ENCODE results near the gene PANX2. TPM values are rescaled to one million over a fixed set of nuclear protein-coding genes. Genes with fewer than 3 reads are reported as not detected.

Gene PANX2
- total RNA-seq, 2 experiments from 2014 or later = not detected

DNA sequence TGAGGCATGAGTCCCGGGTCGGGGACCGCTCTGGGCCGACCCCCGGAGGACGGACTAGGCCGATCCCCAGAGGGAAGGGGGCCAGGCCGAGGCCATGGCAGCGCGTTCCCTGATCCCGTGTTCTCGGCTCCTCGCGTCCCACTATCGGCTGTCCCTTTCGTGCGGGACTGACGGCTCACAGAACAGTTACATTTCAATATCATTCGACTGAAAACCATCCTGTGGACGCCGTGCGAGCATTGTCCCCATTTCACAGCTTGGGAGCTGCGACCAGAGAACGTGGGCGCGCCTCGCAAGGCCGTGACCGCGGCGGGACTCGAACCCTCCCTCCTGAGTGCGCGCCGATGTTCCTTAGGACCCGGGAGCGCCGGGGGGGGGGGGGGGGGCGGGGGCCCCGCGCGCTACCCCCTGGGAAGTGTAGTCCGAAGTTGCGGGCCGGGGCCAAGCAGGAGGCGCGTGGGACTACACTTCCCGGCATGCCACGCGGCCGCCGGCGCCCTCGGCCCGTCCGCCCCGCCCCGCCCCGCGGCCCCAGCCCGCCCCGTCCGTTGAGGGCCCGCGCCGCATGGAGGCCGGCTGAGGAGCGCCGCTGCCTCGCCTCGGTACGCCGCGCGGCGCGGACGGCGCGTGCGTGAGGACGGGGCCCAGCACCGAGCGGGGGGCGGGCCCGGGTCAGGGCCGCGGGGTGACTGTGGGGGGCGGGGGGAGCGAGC lies 15.0 kb downstream of the PANX2 start, which contains the start of gene TRABD:
TSS of gene TRABD (plus strand) at position 539 of the 713 bp plus-strand sequence. CDS start 7,148 bp downstream, outside the sequence.
- POLR2A ChIA-PET = no interaction called here
- peaks cover 38% of the 10 kb centered on the region for H3K4me1 ChIP-seq (ENCODE audit: insufficient read depth, low read length, poor library complexity, severe bottlenecking)

DNA sequence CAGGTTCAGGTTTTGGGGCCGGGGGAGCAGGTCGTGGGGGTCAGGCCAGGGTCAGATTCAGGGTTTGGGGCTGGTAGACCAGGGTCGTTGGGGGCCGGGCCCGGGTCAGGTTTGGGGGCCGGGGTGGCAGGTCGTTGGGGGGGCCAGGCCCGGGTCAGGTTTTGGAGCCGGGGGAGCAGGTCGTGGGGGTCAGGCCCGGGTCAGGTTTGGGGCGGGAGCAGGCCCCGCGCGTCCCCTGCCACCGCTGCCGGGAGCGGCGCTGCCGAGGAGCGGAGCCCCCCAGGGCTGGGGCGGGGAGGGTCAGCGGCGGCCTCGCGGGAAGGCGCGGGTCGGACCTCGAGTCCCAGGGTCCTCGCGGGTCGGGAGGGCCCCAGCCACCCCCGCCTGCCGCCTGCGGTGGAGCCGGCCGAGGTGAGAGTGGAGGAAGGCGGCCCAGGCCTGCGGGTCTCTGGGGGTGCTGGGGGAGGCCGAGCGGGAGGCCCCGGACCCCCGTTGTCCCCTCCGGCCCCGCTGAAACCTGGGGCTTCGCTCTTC lies 15.7 kb downstream of the PANX2 start:
- H2AFZ ChIP-seq (ENCODE audit: low read length) = no peak overlapping the region
- H3K27ac ChIP-seq (ENCODE audit: low read depth, low read length, poor library complexity, severe bottlenecking) = peak overlapping the region; percentile 99
- H3K9me3 ChIP-seq (ENCODE audit: low read length) = no peaks in the 10 kb centered on the region
- H4K20me1 ChIP-seq (ENCODE audit: insufficient read depth, low read length) = no peaks in the 10 kb centered on the region
- TF ChIP-seq CTCF (conservative IDR thresholded peaks at IDR 0.05; ENCODE audit: low read length) (no peak), EZH2phosphoT487 (IDR thresholded peaks at IDR 0.05; ENCODE audit: borderline replicate concordance, low read depth, low read length) (no peak)
- peak; percentile 33 for DNase-seq (ENCODE audit: low spot score)
- H3K4me1 ChIP-seq (ENCODE audit: insufficient read depth, low read length, poor library complexity, severe bottlenecking) = peaks cover 44% of the 10 kb centered on the region
- POLR2A ChIA-PET = interaction anchor here (0.6 kb wide), 1 partner anchor 322 kb away, joined by 3 read pairs; the partner anchor contains the start of gene NCAPH2
- CTCF ChIA-PET (ENCODE audit: unreplicated experiment) = no interaction called here
- peaks cover 29% of the 10 kb centered on the region for H3K79me2 ChIP-seq (ENCODE audit: insufficient read depth, low read depth, low read length)
- peaks cover 17% of the 10 kb centered on the region for H3K36me3 ChIP-seq (ENCODE audit: insufficient read depth, low read length)
- no TSS peak for BruUV-seq (replicated peaks)
- H3K4me3 ChIP-seq (ENCODE audit: low read depth, low read length, poor library complexity, severe bottlenecking) = peak overlapping the region; percentile 81
- H3K9me2 ChIP-seq (ENCODE audit: insufficient read depth, low read length) = no peaks in the 10 kb centered on the region
- intact Hi-C loops (cut with micrococcal nuclease; ENCODE audit: unreplicated experiment) = no loop called here
- peak overlapping the region; percentile 92 for H3K4me2 ChIP-seq (ENCODE audit: low read length)

More for the DNA sequence above, 15.0 kb downstream of the PANX2 start, which contains the start of gene TRABD:
- no peaks in the 10 kb centered on the region for H3K9me2 ChIP-seq (ENCODE audit: insufficient read depth, low read length)
- H3K27ac ChIP-seq (ENCODE audit: low read depth, low read length, poor library complexity, severe bottlenecking) = peak within 1 kb of the TSS; percentile 99
- CTCF ChIA-PET (ENCODE audit: unreplicated experiment) = no interaction called here
- no peaks in the 10 kb centered on the region for H3K9me3 ChIP-seq (ENCODE audit: low read length)
- peak within 1 kb of the TSS; percentile 92 for H3K4me2 ChIP-seq (ENCODE audit: low read length)
- peaks cover 29% of the 10 kb centered on the region for H3K79me2 ChIP-seq (ENCODE audit: insufficient read depth, low read depth, low read length)
- peak within 1 kb of the TSS; percentile 81 for H3K4me3 ChIP-seq (ENCODE audit: low read depth, low read length, poor library complexity, severe bottlenecking)
- peak; percentile 95 for DNase-seq (ENCODE audit: low spot score)
- intact Hi-C loops (cut with micrococcal nuclease; ENCODE audit: unreplicated experiment) = no loop called here
- peak within 1 kb of the TSS; percentile 26; the same call in 1 of the 2 replicates for H2AFZ ChIP-seq (ENCODE audit: low read length)
- BruUV-seq (replicated peaks) = no TSS peak
- TF ChIP-seq EZH2phosphoT487 (IDR thresholded peaks at IDR 0.05; ENCODE audit: borderline replicate concordance, low read depth, low read length) = no peak
- no peak for TF ChIP-seq CTCF (conservative IDR thresholded peaks at IDR 0.05; ENCODE audit: low read length)
- peaks cover 17% of the 10 kb centered on the region for H3K36me3 ChIP-seq (ENCODE audit: insufficient read depth, low read length)
- H4K20me1 ChIP-seq (ENCODE audit: insufficient read depth, low read length) = no peaks in the 10 kb centered on the region

All from OCI-LY7 (cell line).